Glutamatergic neuron (in vitro differentiated cells): ENCODE measurements around the gene SMAD7. TPM values are rescaled to one million over a fixed set of nuclear protein-coding genes. Genes with fewer than 3 reads are reported as not detected.

ENCODE experiments used
- DNase-seq: peaks from one replicate; pipeline ENCODE4 v3.0.0; 2022
- H3K27ac Mint-ChIP-seq: one replicate; pipeline ENCODE4 v1.8.0; 2020; ENCODE audit warnings: mild to moderate bottlenecking, mixed read lengths, inconsistent platforms; ENCODE audit not compliant: unreplicated experiment
- H3K27me3 Mint-ChIP-seq: one replicate; pipeline ENCODE4 v1.8.0; 2020; ENCODE audit warnings: mild to moderate bottlenecking, moderate library complexity, mixed read lengths, inconsistent platforms; ENCODE audit not compliant: unreplicated experiment
- H3K36me3 Mint-ChIP-seq: one replicate; pipeline ENCODE4 v1.8.0; 2020; ENCODE audit warnings: mild to moderate bottlenecking, mixed read lengths, inconsistent platforms; ENCODE audit not compliant: unreplicated experiment
- H3K4me1 Mint-ChIP-seq: one replicate; pipeline ENCODE4 v1.8.0; 2020; ENCODE audit warnings: mild to moderate bottlenecking, low read depth, mixed read lengths, inconsistent platforms; ENCODE audit not compliant: unreplicated experiment
- H3K4me3 Mint-ChIP-seq: one replicate; pipeline ENCODE4 v1.8.0; 2020; ENCODE audit warnings: mild to moderate bottlenecking, mixed read lengths, inconsistent platforms; ENCODE audit not compliant: unreplicated experiment
- H3K9me3 Mint-ChIP-seq: one replicate; pipeline ENCODE4 v1.8.0; 2020; ENCODE audit warnings: mild to moderate bottlenecking, moderate library complexity, mixed read lengths, inconsistent platforms; ENCODE audit not compliant: unreplicated experiment
- CTCF ChIP-seq: fragments of 200-600 bp; sonication (generic); IDR thresholded peaks from one replicate; pipeline ENCODE4 v1.5.0; 2021; ENCODE audit not compliant: partially characterized antibody, unreplicated experiment
- total RNA-seq: library from RNA; stranded (reverse); fragmentation: NEBNext Ultra II Directional; extraction: Animal tissue kit (Norgen Biotek cat#: 25700); gene quantifications from one replicate; pipeline ENCODE4 v1.2.1, GENCODE V29; 2021; ENCODE audit not compliant: unreplicated experiment

The SMAD7 gene
- total RNA-seq, 1 donor from 2014 or later, result 10.8 TPM

GRCh38 chr18:48900469-48900868 is 50.3 kb downstream of the SMAD7 start:
- no peak for TF ChIP-seq CTCF
- no peak overlapping the region for H3K4me3 Mint-ChIP-seq
- peaks cover 2% of the 10 kb centered on the region for H3K27me3 Mint-ChIP-seq
- DNase-seq, result no peak
- H3K36me3 Mint-ChIP-seq, result peaks cover 24% of the 10 kb centered on the region
- no peak overlapping the region for H3K27ac Mint-ChIP-seq
- H3K4me1 Mint-ChIP-seq, result no peaks in the 10 kb centered on the region
- H3K9me3 Mint-ChIP-seq, result peaks cover 11% of the 10 kb centered on the region

- no peaks in the 10 kb centered on the region for H3K27me3 Mint-ChIP-seq
- peaks cover 9% of the 10 kb centered on the region for H3K9me3 Mint-ChIP-seq
- no peak overlapping the region for H3K4me3 Mint-ChIP-seq
- no peaks in the 10 kb centered on the region for H3K4me1 Mint-ChIP-seq
- DNase-seq, result no peak
- H3K36me3 Mint-ChIP-seq, result peaks cover 20% of the 10 kb centered on the region
- no peak overlapping the region for H3K27ac Mint-ChIP-seq
- TF ChIP-seq CTCF, result no peak
Measured at GRCh38 chr18:48899558-48900174, 51.1 kb downstream of the SMAD7 start.

GRCh38 chr18:48898521-48898920 is 52.2 kb downstream of the SMAD7 start:
- H3K9me3 Mint-ChIP-seq, result peaks cover 4% of the 10 kb centered on the region
- H3K27me3 Mint-ChIP-seq, result no peaks in the 10 kb centered on the region
- TF ChIP-seq CTCF, result no peak
- no peak for DNase-seq
- H3K27ac Mint-ChIP-seq, result no peak overlapping the region
- peaks cover 13% of the 10 kb centered on the region for H3K36me3 Mint-ChIP-seq
- no peak overlapping the region for H3K4me3 Mint-ChIP-seq
- H3K4me1 Mint-ChIP-seq, result no peaks in the 10 kb centered on the region

- DNase-seq, result no peak
- H3K27me3 Mint-ChIP-seq, result no peaks in the 10 kb centered on the region
- H3K4me1 Mint-ChIP-seq, result peaks cover 3% of the 10 kb centered on the region
- H3K27ac Mint-ChIP-seq, result no peak overlapping the region
- TF ChIP-seq CTCF, result no peak
- peaks cover 13% of the 10 kb centered on the region for H3K36me3 Mint-ChIP-seq
- H3K4me3 Mint-ChIP-seq, result no peak overlapping the region
- H3K9me3 Mint-ChIP-seq, result peaks cover 4% of the 10 kb centered on the region
Measured at GRCh38 chr18:48897531-48897930, 53.2 kb downstream of the SMAD7 start.

GRCh38 chr18:48896875-48897511 is 53.8 kb downstream of the SMAD7 start:
- H3K36me3 Mint-ChIP-seq, result peaks cover 13% of the 10 kb centered on the region
- H3K27ac Mint-ChIP-seq, result peak overlapping the region; percentile 53
- H3K4me1 Mint-ChIP-seq, result peaks cover 3% of the 10 kb centered on the region
- no peak for DNase-seq
- H3K9me3 Mint-ChIP-seq, result peaks cover 4% of the 10 kb centered on the region
- H3K4me3 Mint-ChIP-seq, result no peak overlapping the region
- H3K27me3 Mint-ChIP-seq, result no peaks in the 10 kb centered on the region
- TF ChIP-seq CTCF, result no peak
